Osteocyte (in vitro differentiated cells): ENCODE data around the gene ATP6V0B. TPM values are rescaled to one million over a fixed set of nuclear protein-coding genes. Genes with fewer than 3 reads are reported as not detected.
A peak's percentile ranks its signal among the peaks of the same experiment; 100 is the strongest.

Experiments used
- DNase-seq: peaks from one replicate; pipeline ENCODE4 v3.0.0; 2021; ENCODE audit warnings: mixed read lengths; ENCODE audit not compliant: unreplicated experiment; ENCODE audit errors: extremely low spot score
- H3K27ac Mint-ChIP-seq: one replicate; pipeline ENCODE4 v1.8.0; 2021; ENCODE audit warnings: mild to moderate bottlenecking, mixed read lengths; ENCODE audit not compliant: unreplicated experiment
- H3K27me3 Mint-ChIP-seq: one replicate; pipeline ENCODE4 v1.8.0; 2021; ENCODE audit warnings: mixed read lengths; ENCODE audit not compliant: unreplicated experiment
- H3K36me3 Mint-ChIP-seq: one replicate; pipeline ENCODE4 v1.8.0; 2021; ENCODE audit warnings: mixed read lengths; ENCODE audit not compliant: unreplicated experiment
- H3K4me1 Mint-ChIP-seq: one replicate; pipeline ENCODE4 v1.8.0; 2021; ENCODE audit warnings: mixed read lengths; ENCODE audit not compliant: unreplicated experiment
- H3K4me3 Mint-ChIP-seq: one replicate; pipeline ENCODE4 v1.8.0; 2021; ENCODE audit warnings: mild to moderate bottlenecking, moderate library complexity, mixed read lengths; ENCODE audit not compliant: unreplicated experiment
- H3K9me3 Mint-ChIP-seq: one replicate; pipeline ENCODE4 v1.8.0; 2021; ENCODE audit warnings: mixed read lengths; ENCODE audit not compliant: unreplicated experiment
- long read RNA-seq: library from polyadenylated mRNA; unstranded; transcript quantifications from one replicate; pipeline ENCODE4 v2.0.0, GENCODE V29; 2021
- total RNA-seq: library from RNA; stranded (reverse); gene quantifications from 2 replicates; pipeline ENCODE4 v1.2.1, GENCODE V29; 2021
- TF ChIP-seq, protein P1 (sequence below): fragments of 200-600 bp; sonication (generic); IDR thresholded peaks from 2 replicates; pipeline ENCODE4 v1.5.0; 2021; ENCODE audit warnings: antibody characterized with exemption, mild to moderate bottlenecking, moderate library complexity

Gene ATP6V0B
- 128 and 130 TPM in 2 replicates for total RNA-seq
- long read RNA-seq, transcript ATP6V0B-205 (8 exons, 1,298 nt), result major isoform, 124 of 142 reads
- long read RNA-seq, partial matches to known transcripts, result 0 of 142 reads
- long read RNA-seq, other reads (novel, unspliced or antisense), result 11 of 142 reads

- Mint-ChIP-seq H3K9me3 (no peaks in the 10 kb centered on the region), H3K27me3 (no peaks in the 10 kb centered on the region), H3K27ac (peak within 1 kb of the TSS; percentile 92), H3K36me3 (peaks cover 19% of the 10 kb centered on the region), H3K4me1 (peaks cover 49% of the 10 kb centered on the region), H3K4me3 (peak within 1 kb of the TSS; percentile 91)
- TF ChIP-seq, protein P1, sequence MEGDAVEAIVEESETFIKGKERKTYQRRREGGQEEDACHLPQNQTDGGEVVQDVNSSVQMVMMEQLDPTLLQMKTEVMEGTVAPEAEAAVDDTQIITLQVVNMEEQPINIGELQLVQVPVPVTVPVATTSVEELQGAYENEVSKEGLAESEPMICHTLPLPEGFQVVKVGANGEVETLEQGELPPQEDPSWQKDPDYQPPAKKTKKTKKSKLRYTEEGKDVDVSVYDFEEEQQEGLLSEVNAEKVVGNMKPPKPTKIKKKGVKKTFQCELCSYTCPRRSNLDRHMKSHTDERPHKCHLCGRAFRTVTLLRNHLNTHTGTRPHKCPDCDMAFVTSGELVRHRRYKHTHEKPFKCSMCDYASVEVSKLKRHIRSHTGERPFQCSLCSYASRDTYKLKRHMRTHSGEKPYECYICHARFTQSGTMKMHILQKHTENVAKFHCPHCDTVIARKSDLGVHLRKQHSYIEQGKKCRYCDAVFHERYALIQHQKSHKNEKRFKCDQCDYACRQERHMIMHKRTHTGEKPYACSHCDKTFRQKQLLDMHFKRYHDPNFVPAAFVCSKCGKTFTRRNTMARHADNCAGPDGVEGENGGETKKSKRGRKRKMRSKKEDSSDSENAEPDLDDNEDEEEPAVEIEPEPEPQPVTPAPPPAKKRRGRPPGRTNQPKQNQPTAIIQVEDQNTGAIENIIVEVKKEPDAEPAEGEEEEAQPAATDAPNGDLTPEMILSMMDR, result no peak
- peak; percentile 96 for DNase-seq
Measured at GRCh38 chr1:43974443-43975248, at the start of gene ATP6V0B. TSS of gene ATP6V0B (plus strand) at chr1:43974960. CDS start at chr1:43975041, 81 bp downstream.

GRCh38 chr1:43925846-43926245 lies 48.9 kb upstream of the ATP6V0B start:
- no peak overlapping the region for H3K27ac Mint-ChIP-seq
- H3K4me3 Mint-ChIP-seq, result no peak overlapping the region
- TF ChIP-seq, protein P1, result no peak
- H3K4me1 Mint-ChIP-seq, result peaks cover 8% of the 10 kb centered on the region
- peaks cover 20% of the 10 kb centered on the region for H3K36me3 Mint-ChIP-seq
- H3K27me3 Mint-ChIP-seq, result no peaks in the 10 kb centered on the region
- DNase-seq, result no peak
- H3K9me3 Mint-ChIP-seq, result no peaks in the 10 kb centered on the region

DNA sequence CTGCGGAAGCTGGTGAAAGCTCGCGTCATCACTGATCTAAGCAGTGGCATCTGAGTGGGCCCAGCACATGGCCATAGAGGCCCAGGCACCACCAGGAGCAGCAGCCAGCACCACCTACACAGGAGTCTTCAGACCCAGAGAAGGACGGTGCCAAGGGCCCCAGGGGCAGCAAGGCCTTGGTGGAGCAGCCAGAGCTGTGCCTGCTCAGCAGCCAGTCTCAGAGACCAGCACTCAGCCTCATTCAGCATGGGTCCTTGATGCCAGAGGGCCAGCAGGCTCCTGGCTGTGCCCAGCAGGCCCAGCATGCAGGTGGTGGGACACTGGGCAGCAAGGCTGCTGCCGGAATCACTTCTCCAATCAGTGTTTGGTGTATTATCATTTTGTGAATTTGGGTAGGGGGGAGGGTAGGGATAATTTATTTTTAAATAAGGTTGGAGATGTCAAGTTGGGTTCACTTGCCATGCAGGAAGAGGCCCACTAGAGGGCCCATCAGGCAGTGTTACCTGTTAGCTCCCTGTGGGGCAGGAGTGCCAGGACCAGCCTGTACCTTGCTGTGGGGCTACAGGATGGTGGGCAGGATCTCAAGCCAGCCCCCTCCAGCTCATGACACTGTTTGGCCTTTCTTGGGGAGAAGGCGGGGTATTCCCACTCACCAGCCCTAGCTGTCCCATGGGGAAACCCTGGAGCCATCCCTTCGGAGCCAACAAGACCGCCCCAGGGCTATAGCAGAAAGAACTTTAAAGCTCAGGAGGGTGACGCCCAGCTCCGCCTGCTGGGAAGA lies 44.4 kb upstream of the ATP6V0B start:
- peak overlapping the region; percentile 65 for H3K27ac Mint-ChIP-seq
- H3K4me1 Mint-ChIP-seq, result peaks cover 24% of the 10 kb centered on the region
- no peaks in the 10 kb centered on the region for H3K27me3 Mint-ChIP-seq
- DNase-seq, result no peak
- TF ChIP-seq, protein P1, result peak; percentile 30
- H3K9me3 Mint-ChIP-seq, result no peaks in the 10 kb centered on the region
- no peak overlapping the region for H3K4me3 Mint-ChIP-seq
- peaks cover 12% of the 10 kb centered on the region for H3K36me3 Mint-ChIP-seq

DNA sequence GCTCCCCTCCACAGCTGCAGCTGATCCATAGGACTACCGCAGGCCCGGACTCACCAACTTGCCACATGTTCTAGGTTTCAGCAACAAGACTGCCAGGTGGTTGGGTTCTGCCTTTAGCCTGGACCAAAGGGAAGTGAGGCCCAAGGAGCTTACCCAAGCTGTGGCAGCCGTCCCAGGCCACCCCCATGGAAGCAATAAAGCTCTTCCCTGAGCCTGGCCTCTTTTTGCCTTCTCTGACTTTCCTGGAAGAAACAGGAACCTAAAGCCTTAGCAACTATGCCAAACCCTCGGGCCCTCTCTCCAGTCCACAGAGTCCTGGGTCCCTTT lies 43.8 kb upstream of the ATP6V0B start:
- TF ChIP-seq, protein P1, result no peak
- no peak for DNase-seq
- Mint-ChIP-seq H3K27ac (no peak overlapping the region), H3K4me3 (no peak overlapping the region), H3K27me3 (no peaks in the 10 kb centered on the region), H3K36me3 (peaks cover 8% of the 10 kb centered on the region), H3K4me1 (peaks cover 24% of the 10 kb centered on the region), H3K9me3 (no peaks in the 10 kb centered on the region)
